Astrocyte (in vitro differentiated cells and primary cell): ENCODE data around the gene TAS2R20. TPM values are rescaled to one million over a fixed set of nuclear protein-coding genes. Genes with fewer than 3 reads are reported as not detected.
A peak's percentile ranks its signal among the peaks of the same experiment; 100 is the strongest.

Experiments
- DNase-seq: peaks from one replicate; pipeline ENCODE4 v3.0.0-alpha.2; 2010; ENCODE audit warnings: low read depth
- FAIRE-seq: peaks from 2 replicates; lab custom pipeline; 2011; peaks lifted over from hg19 to GRCh38; lab: Jason Lieb, UNC
- H2AFZ ChIP-seq: 2 replicates; pipeline ENCODE4 v1.6.0; 2012; ENCODE audit warnings: low read depth, low read length, inconsistent platforms
- H3K27ac ChIP-seq: 2 replicates; pipeline ENCODE4 v1.5.1; 2011; ENCODE audit warnings: low read depth, low read length, inconsistent platforms
- H3K27me3 ChIP-seq: 2 replicates; pipeline ENCODE4 v1.6.0; 2011; ENCODE audit warnings: low read length, inconsistent platforms; ENCODE audit not compliant: insufficient read depth
- H3K36me3 ChIP-seq: 2 replicates; pipeline ENCODE4 v1.5.1; 2011; ENCODE audit warnings: low read length, inconsistent platforms; ENCODE audit not compliant: insufficient read depth
- H3K4me1 ChIP-seq: 2 replicates; pipeline ENCODE4 v1.5.1; 2011; ENCODE audit warnings: low read length, inconsistent platforms; ENCODE audit not compliant: insufficient read depth
- H3K4me2 ChIP-seq: 2 replicates; pipeline ENCODE4 v1.6.0; 2012; ENCODE audit warnings: low read length, inconsistent platforms
- H3K4me3 ChIP-seq: 2 replicates; pipeline ENCODE4 v1.5.1; 2011; ENCODE audit warnings: low read depth, mild to moderate bottlenecking, low read length, inconsistent platforms; ENCODE audit not compliant: insufficient read depth
- H3K79me2 ChIP-seq: 2 replicates; pipeline ENCODE4 v1.6.0; 2012; ENCODE audit warnings: mild to moderate bottlenecking, low read length, inconsistent platforms; ENCODE audit not compliant: insufficient read depth
- H3K9ac ChIP-seq: 2 replicates; pipeline ENCODE4 v1.6.0; 2012; ENCODE audit warnings: mild to moderate bottlenecking, low read length, inconsistent platforms
- H3K9me3 ChIP-seq: 2 replicates; pipeline ENCODE4 v1.5.1; 2012; ENCODE audit warnings: low read depth, mild to moderate bottlenecking, low read length, inconsistent platforms; ENCODE audit not compliant: insufficient read depth
- H4K20me1 ChIP-seq: 2 replicates; pipeline ENCODE4 v1.6.0; 2012; ENCODE audit warnings: low read length, inconsistent platforms; ENCODE audit not compliant: insufficient read depth
- H3K27ac Mint-ChIP-seq: one replicate; pipeline ENCODE4 v1.8.0; 2021; ENCODE audit warnings: mild to moderate bottlenecking, mixed read lengths; ENCODE audit not compliant: unreplicated experiment
- H3K27me3 Mint-ChIP-seq: one replicate; pipeline ENCODE4 v1.8.0; 2021; ENCODE audit warnings: low read depth, mixed read lengths; ENCODE audit not compliant: unreplicated experiment
- H3K36me3 Mint-ChIP-seq: one replicate; pipeline ENCODE4 v1.8.0; 2021; ENCODE audit warnings: low read depth, mixed read lengths; ENCODE audit not compliant: unreplicated experiment
- H3K4me1 Mint-ChIP-seq: one replicate; pipeline ENCODE4 v1.8.0; 2021; ENCODE audit warnings: low read depth, mixed read lengths; ENCODE audit not compliant: unreplicated experiment
- H3K4me3 Mint-ChIP-seq: one replicate; pipeline ENCODE4 v1.8.0; 2021; ENCODE audit warnings: mild to moderate bottlenecking, moderate library complexity, mixed read lengths; ENCODE audit not compliant: unreplicated experiment
- H3K9me3 Mint-ChIP-seq: one replicate; pipeline ENCODE4 v1.8.0; 2021; ENCODE audit warnings: mild to moderate bottlenecking, mixed read lengths; ENCODE audit not compliant: unreplicated experiment
- CTCF ChIP-seq: IDR thresholded peaks from 2 replicates; pipeline ENCODE4 v1.5.1; 2011; ENCODE audit warnings: low read depth, mild to moderate bottlenecking, inconsistent platforms, low read length, moderate library complexity; ENCODE audit not compliant: insufficient read depth
- EZH2 ChIP-seq: IDR thresholded peaks from 2 replicates; pipeline ENCODE4 v1.6.1; 2012; ENCODE audit warnings: mild to moderate bottlenecking, low read length, inconsistent platforms; ENCODE audit not compliant: insufficient read depth
- total RNA-seq: library from RNA; stranded (reverse); gene quantifications from 2 replicates; pipeline ENCODE4 v1.2.1, GENCODE V29; 2021

Gene TAS2R20
- total RNA-seq, 1 donor from 2014 or later, result 0.57 TPM

DNA sequence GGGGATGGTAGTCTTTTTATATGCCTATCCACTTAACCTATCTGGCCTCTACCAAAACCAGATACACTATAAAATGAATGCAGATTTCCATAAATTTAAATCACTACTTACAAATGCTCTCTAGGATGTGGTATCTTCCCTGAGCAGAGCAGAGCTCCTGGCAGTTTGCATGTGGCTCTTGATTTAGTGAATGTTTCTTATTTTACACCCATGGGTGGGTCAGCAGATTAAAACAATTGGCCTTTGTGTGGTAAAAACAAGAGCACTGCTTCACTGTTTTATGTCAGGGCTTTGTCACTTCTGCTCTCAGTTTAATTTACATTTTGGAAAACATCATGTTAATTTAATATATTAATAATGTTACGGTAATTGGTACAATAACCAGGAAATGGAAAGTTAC is 18.8 kb upstream of the TAS2R20 start:
- H3K36me3 ChIP-seq, result peaks cover 3% of the 10 kb centered on the region
- no peak for DNase-seq
- H3K4me1 Mint-ChIP-seq, result peaks cover 3% of the 10 kb centered on the region

GRCh38 chr12:11015775-11016430 is 17.8 kb upstream of the TAS2R20 start:
- Histone ChIP-seq H3K27me3 (no peaks in the 10 kb centered on the region), H3K9ac (no peak overlapping the region), H3K9me3 (no peaks in the 10 kb centered on the region), H3K79me2 (no peaks in the 10 kb centered on the region), H4K20me1 (peaks cover 5% of the 10 kb centered on the region), H3K4me2 (no peak overlapping the region), H3K27ac (no peak overlapping the region), H3K36me3 (peaks cover 3% of the 10 kb centered on the region), H3K4me1 (no peaks in the 10 kb centered on the region), H3K4me3 (no peak overlapping the region), H2AFZ (no peak overlapping the region)
- FAIRE-seq (no peak), DNase-seq (no peak)
- H3K27ac Mint-ChIP-seq, result no peak overlapping the region
- H3K4me1 Mint-ChIP-seq, result peaks cover 3% of the 10 kb centered on the region
- H3K9me3 Mint-ChIP-seq, result no peaks in the 10 kb centered on the region
- TF ChIP-seq CTCF, result no peak
- no peak for TF ChIP-seq EZH2
- H3K4me3 Mint-ChIP-seq, result no peak overlapping the region
- no peaks in the 10 kb centered on the region for H3K36me3 Mint-ChIP-seq
- H3K27me3 Mint-ChIP-seq, result no peaks in the 10 kb centered on the region

More for the DNA sequence above, 18.8 kb upstream of the TAS2R20 start:
- H3K9me3 ChIP-seq, result no peaks in the 10 kb centered on the region
- H3K4me3 ChIP-seq, result no peak overlapping the region
- Mint-ChIP-seq H3K27me3 (no peaks in the 10 kb centered on the region), H3K9me3 (no peaks in the 10 kb centered on the region), H3K27ac (no peak overlapping the region), H3K4me3 (no peak overlapping the region), H3K36me3 (no peaks in the 10 kb centered on the region)
- no peak for FAIRE-seq
- H3K79me2 ChIP-seq, result no peaks in the 10 kb centered on the region
- TF ChIP-seq EZH2, result no peak
- no peak for TF ChIP-seq CTCF
- H3K27me3 ChIP-seq, result no peaks in the 10 kb centered on the region
- no peaks in the 10 kb centered on the region for H3K4me1 ChIP-seq
- H2AFZ ChIP-seq, result no peak overlapping the region
- peaks cover 5% of the 10 kb centered on the region for H4K20me1 ChIP-seq
- no peak overlapping the region for H3K27ac ChIP-seq
- H3K4me2 ChIP-seq, result no peak overlapping the region
- H3K9ac ChIP-seq, result no peak overlapping the region

DNA sequence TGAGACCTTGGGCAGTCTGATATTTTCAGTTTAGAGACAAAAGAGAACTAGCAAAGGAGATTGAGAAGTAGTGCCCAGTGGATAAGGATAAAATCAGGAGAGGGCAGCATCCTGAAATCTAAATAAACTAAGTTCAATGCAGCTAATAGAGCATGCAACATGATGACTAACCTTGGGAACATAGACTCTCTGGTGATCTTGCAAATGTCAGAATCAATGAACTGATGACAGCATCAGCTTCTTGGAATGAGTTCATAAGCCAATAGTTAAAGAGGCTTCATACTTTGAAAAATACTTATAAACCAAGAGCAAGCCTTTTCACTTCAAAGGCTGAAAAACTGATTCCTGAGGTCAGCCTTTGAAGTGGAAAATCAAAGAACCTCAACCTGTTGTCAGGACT is 16.1 kb upstream of the TAS2R20 start:
- DNase-seq, result peak; percentile 1
- H4K20me1 ChIP-seq, result peaks cover 5% of the 10 kb centered on the region
- no peaks in the 10 kb centered on the region for H3K9me3 Mint-ChIP-seq
- H3K36me3 Mint-ChIP-seq, result no peaks in the 10 kb centered on the region
- H3K27ac Mint-ChIP-seq, result no peak overlapping the region
- H3K4me3 Mint-ChIP-seq, result no peak overlapping the region
- TF ChIP-seq EZH2 (no peak), CTCF (no peak)
- no peaks in the 10 kb centered on the region for H3K4me1 ChIP-seq
- no peak for FAIRE-seq
- H3K9ac ChIP-seq, result no peak overlapping the region
- peaks cover 3% of the 10 kb centered on the region for H3K4me1 Mint-ChIP-seq
- H3K4me2 ChIP-seq, result no peak overlapping the region
- H3K27ac ChIP-seq, result no peak overlapping the region
- no peak overlapping the region for H3K4me3 ChIP-seq
- H3K79me2 ChIP-seq, result no peaks in the 10 kb centered on the region
- H3K36me3 ChIP-seq, result peaks cover 3% of the 10 kb centered on the region
- H2AFZ ChIP-seq, result no peak overlapping the region
- H3K9me3 ChIP-seq, result no peaks in the 10 kb centered on the region
- H3K27me3 ChIP-seq, result no peaks in the 10 kb centered on the region
- H3K27me3 Mint-ChIP-seq, result no peaks in the 10 kb centered on the region
